Esophagus mucosa (tissue), 1 donor: ENCODE measurements around the gene RNF208. TPM values are rescaled to one million over a fixed set of nuclear protein-coding genes. Genes with fewer than 3 reads are reported as not detected.
A peak's percentile ranks its signal among the peaks of the same experiment; 100 is the strongest.

ENCODE experiments used
- ATAC-seq: fragments of 200-7000 bp; cut with Tn5 transposase; one replicate; pipeline ENCODE4 v1.9.1; 2020
- total RNA-seq: library from RNA; stranded (reverse); gene quantifications from one replicate; pipeline ENCODE4 v1.2.4, GENCODE V29; 2023
- donor health status: DM: yes; HTN: yes; CAD: no.

Gene RNF208
- total RNA-seq, 1 donor from 2014 or later, result 11.2 TPM

DNA sequence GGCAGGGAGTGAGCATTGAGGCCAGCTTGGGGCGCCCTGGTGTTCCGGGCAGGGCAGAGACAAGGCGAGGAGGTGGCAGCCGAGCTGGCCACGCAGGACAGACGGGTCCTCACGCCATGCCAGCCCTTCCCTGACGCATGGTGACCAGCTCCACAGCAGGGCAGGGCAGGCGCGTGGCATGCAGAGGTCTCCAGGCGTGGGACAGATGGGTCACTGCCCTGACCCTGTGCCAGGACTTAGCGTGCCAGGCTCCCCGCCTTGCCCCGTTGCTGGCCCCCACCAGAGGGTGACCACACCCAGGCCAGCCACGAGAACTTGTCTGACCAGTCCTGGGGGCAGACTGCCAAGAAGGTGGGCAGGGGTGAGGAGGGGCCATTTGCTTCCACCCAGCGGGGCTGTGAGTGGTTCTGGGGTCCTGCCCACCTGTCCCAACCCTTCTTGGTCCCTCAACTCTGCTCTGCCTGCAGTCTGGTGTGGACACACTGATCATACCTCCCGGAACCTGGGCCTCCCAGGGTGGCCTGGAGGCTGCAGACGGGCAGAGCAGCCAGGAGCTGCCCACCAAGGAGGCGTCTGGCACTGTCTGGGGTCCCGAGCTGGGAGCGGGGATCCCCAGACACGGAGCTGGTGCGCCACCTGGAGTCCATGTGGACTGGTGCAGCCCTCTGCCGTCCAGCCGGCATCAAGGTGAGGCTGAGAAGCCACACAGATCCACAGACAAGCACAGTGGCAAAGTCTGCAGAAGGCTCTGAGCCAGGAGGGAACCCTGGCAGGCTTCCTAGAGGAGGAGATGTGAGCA is 5.2 kb upstream of the RNF208 start, which contains the start of gene RNF224:
Gene RNF224, plus strand, starts transcription at position 449 of the 799 bp plus-strand sequence. CDS start 834 bp downstream, outside the sequence.
- ATAC-seq, result peak; percentile 37

DNA sequence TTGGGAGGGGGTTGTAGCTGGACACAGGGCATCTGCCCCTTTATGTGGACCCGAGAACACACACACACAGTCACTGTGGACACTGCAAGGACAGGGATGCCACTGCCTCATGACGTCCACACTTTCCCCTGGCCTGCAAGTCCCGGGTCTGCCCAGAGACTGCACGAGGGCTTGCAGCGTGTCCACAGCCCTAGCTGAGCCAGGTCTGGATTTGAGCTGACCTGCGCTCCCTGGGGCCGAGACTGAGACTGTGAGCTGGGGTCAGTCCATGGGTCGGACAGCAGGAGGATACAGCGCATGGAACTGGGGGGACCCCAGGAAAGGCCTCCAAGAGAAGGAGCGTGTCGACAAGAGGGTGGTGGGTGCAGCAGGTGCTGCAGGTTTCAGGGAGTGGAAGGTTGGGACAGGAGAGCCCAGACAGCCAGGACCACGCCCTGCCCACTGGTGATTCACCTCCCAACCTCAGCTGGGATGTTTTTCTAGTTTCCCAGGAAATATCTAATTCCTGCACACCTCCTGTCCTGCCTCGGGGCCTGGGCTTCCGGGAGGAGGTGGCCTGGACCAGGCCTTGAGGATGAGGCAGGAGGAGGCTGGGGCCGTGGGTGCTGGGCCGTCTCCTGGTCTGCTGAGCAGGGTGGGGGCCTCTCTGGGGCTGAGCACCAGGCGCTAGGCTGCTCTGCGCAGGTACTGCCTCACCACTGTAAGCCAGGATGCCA is 4.5 kb upstream of the RNF208 start:
- ATAC-seq, result peak; percentile 25

DNA sequence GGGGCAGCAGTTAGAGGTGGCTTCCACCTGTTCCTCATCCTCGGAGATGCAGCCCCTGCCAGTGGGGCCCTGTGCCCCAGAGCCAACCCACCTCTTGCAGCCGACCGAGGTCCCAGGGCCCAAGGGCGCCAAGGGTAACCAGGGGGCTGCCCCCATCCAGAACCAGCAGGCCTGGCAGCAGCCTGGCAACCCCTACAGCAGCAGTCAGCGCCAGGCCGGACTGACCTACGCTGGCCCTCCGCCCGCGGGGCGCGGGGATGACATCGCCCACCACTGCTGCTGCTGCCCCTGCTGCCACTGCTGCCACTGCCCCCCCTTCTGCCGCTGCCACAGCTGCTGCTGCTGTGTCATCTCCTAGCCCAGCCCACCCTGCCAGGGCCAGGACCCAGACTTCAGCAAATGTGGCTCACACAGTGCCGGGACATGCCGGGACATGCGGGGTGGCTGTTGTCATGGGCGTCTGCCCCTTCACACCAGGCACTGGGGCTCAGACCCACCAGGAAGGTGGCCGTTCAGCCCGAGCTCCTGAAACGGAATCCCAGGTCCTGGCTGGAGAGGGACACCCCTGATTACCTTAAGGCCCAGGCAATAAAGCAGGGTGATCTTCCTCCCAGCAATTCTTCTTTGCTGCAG is 3.8 kb upstream of the RNF208 start:
- ATAC-seq, result no peak

DNA sequence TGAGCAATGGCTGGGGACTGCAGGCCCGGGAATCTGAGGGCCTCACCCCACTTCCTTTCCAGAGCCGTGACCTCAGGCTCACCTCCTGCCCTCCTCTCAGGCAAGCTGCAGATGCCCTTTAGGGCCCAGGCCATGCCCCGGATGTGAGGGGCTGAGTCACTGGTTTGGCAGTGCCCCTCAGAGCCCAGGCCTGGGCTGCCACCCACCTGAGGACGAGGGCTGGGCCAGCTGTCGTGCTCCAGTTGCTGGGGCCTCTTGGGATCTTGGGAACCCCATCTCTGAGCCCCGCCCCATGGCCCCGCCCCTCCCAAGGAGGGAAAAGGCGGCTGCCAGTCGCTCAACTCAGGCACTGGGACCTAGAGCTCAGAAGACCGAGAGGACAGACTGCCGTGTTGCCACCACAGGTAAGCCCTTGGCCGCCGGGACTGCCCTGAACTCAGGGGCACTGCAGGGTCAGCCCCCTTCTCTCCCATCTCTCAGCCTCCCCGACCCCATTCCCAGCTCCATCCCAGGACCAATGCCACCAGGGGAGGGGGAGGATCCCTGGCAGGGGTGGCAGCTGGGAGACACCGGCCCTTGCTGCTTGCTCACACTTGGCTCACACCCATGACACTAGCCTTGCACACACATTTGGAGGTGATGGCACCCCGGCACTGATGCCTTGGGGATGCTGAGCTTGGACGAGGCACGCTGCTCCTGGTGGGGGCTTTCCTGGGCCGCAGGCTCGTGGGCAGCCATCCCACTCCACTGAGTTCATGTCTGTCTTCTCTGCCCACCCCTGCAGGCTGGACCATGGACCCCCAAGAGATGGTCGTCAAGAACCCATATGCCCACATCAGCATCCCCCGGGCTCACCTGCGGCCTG is 3.0 kb upstream of the RNF208 start, which contains the start of gene CYSRT1:
Gene CYSRT1, plus strand, starts transcription at position 345 of the 865 bp plus-strand sequence. Its CDS starts 448 bp downstream, at position 793.
- ATAC-seq, result peak; percentile 48

DNA sequence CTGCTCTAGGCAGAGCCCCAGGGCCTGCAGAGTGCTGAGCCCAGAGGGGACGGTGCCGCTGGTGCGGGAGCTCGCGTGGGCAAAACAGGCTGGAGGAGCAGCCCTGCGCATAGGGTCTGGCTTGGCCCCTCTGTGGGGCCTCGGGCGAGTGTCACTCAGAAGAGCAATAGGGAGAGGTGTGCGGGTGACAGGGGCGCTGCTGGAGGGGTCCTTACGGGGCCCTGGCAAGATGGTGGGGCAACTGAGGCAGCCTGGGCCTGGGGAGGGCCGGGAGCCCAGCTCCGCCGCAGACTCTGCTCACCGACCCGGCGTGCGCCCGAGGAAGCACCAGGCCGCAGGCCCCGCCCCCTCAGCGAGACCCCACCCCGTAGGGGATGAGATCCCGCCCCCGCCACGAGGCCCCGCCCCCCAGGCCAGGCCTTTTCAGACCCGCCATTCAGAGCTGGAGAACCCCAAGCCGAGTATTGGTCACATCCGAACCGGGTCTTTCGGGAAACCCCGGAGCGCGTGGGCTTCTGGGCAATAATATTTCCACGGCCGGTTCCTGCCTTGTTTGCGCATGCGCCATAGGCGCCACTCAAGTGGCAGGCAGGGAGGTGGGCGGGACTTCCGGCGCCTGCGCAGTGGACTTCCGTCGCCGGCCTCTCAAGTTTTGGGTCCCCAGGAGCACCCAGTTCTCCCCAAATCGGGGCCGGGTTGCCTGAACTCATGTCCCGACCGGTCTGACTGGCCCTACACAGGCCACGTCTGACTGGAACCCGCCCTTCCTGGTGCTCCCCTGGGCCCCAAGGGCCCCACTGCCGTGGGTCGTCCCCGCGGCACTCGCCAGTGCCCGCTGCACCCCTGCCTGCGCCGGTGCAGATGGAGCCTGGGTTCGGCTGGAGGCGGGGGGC is 1.3 kb upstream of the RNF208 start:
- ATAC-seq, result peak; percentile 67

DNA sequence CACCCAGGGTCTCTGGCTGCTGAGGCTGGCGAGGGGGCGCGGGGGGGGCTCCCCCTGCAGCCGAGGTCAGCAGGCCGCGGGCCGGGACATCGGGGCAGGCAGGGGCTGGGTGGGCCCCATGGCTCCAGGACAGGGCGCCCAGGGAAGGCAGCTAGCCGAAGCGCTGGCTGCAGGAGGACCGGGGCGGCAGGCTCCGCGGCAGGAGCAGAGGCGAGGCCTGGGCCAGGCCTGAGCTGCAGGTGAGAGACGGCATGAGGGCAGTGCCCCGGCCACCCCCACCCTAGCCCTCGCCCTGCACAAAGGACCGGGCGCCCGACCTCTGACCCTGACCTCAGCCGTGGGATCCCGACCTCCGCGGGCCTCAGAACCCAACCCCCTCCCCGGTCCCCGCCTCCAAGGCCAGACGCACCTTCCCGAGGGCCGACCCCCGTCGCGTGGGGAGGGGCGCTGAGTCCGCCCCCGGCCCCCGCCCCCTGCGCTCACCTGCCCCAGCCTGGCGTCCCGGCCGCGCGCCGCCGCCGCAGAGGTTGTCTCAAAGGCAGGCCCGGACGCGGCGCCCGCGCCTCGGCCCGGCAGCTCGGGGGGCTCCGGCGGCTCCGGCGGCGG is 431 bp downstream of the RNF208 start:
- no peak for ATAC-seq

DNA sequence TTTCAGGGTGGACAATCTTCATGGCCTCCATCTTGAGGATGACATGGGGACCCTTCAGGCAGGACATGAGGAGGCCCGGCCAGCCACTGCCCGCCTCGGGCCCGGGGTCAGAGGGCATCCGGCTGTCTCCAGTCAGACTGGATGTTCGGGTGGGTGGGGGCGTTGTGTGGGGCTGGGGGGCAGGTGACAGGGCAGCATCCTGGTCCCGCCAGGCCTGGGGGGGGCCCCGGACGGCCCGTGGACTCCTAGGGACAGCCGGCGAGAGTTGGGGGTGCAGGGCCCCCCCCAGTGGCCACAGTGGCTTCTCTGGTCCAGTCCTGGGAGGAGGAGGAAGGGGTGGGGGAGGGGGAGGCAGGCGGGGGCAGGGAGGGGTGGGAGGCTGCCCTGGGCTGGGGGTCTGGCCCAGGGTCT is 940 bp downstream of the RNF208 start:
- no peak for ATAC-seq

DNA sequence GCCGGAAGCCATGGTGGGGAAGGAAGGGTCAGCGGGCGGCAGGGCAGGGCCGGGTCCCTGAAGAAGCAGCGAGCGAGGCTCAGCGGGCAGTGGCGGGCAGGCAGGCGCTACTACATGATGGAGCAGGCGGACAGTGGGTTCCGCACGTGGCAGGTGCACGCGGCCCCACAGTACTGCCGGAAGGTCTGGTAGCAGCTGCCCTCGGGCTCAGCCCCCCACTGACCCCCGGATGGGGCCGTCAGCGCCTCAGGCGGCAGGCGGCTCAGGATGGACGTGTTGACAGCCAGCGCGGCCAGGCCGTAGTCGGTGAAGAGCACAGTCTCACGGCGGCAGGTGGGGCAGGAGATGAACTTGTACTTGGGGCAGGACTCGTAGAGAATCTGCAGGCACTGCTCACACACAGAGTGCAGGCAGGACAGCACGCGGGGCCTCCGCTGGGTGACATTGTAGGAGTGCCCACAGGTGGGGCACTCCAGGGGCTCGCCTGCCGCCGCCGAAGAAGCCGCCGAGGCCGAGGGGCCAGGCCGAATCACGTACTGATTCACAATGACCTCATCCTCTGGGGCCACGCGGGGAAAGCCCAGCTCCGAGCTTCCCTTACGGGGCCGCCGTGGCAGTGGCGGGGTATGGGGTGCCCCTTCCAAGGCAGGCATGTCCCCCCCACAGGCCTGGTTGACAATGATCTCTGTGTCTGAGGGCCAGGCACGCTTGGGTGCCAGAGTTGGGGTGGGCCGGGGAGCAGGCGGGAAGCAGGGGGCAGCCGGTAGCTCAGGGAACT is 1.5 kb downstream of the RNF208 start:
- ATAC-seq, result no peak

DNA sequence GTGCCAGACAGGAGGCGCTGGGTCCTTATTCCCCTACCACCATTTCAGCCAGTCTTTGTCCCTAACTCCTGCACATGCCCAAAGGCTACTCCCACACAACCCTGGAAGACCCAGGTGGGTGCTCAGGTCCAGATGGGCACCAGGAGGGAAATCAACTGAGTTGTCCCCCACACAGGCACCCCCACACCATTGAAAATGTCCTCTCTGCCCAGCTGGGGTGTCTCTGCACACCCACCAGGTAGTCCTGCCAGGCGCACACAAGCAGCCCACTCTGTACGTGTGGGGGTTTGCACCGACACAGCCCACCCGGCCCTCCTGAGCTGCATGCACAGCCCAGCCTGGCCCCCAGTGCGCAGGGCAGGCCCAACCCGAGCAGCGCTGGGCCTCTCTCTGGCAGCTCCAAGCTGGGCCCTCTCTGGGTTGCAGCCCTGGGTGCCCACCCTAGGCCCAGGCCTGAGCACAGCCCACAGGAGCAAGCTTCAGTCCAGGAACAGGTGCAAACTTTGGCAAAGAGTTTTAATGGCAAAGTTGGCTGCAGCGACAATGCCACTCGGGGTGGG is 2.2 kb downstream of the RNF208 start:
- ATAC-seq, result no peak

DNA sequence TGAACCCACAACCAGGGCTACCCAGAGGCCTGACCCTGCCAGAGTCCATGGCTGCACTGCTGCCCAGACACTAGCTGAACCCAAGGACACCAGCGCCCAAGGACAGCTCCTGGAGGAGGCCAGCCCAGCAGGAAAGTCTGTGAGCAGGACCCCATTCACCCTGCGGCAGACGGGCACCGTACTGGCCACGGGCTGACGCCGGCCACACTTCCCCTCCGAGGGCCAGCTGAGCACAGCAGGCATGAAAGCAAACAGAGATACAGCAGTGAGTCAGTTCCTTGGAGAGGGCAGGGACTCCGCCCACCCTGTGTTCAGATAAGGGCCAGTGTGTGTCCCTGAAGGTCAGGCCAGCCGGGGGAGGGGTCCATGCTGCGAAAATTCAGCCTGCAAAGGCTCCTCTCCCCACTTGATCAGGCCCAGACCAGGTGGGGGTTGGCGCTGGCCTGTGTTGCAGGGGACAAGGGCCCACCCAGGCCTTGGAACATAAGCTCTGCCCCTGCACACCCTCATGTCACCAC is 3.2 kb downstream of the RNF208 start:
- no peak for ATAC-seq

DNA sequence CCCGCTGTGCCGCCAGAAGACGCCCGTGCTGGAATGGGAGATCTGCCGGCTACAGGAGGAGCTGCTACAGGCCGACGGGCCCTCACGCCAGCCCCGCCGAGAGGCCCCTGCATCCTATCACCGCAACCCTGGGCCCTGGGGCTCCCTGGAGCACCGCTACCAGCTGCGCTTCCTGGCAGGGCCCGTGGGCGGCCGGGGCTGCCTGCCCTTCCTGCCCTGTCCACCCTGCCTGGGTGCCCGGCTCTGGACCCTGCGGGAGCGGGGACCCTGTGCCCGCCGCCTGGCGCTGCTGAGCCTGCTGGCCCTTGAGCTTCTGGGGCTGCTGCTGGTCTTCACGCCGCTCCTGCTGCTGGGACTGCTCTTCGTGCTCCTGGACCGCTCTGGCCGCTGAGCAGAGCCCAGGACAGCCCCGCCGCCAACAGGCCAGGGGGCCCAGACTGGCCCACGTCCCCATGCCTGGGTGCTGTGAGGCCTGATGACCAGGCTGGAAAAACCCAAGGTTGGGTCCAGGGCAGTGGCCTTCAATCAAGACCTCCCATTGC is 3.8 kb downstream of the RNF208 start:
- no peak for ATAC-seq

DNA sequence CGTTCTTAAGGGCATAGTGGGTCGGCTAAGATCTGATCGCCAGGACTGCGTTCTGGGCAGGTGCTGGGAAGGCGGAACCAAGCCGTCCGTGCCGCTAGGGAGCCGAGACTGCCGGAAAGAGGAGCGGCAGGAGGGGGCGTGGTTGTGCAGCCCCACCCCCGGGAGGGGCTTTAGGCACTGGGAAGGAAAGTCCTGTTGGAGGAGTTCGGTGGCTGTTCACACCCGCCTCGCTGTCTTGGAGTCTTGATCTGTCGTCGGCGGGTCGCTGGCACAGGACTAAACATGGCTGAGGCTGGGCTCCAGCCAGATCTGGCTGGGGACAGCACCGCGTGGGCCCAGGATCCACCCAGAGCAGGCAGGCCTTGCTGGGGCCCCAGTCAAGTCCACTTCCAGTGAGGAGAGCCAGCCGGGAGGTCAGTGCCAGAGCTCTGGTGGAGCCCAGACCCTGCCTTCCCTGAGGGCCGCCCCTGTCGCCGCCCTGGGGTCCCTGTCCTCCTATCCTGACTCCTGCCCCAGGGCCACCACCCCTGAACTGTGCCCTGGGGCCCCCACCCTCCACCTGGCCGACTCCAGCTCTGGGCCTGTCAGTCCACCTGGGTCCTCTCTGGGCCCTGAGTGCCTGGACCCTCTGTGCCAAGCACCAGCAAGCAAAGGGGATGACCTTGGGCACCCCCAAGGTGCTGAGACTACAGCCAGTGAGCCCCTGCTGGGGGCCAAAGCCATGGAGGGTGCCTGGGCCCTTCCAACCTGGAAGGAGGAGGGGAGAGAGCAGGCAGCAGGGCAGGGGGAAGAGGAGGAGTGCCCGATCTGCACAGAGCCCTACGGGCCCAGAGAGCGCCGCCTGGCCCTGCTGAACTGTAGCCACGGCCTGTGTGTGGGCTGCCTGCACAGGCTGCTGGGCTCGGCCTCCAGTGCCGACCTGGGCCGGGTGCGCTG is 4.5 kb downstream of the RNF208 start:
- ATAC-seq, result peak; percentile 79

DNA sequence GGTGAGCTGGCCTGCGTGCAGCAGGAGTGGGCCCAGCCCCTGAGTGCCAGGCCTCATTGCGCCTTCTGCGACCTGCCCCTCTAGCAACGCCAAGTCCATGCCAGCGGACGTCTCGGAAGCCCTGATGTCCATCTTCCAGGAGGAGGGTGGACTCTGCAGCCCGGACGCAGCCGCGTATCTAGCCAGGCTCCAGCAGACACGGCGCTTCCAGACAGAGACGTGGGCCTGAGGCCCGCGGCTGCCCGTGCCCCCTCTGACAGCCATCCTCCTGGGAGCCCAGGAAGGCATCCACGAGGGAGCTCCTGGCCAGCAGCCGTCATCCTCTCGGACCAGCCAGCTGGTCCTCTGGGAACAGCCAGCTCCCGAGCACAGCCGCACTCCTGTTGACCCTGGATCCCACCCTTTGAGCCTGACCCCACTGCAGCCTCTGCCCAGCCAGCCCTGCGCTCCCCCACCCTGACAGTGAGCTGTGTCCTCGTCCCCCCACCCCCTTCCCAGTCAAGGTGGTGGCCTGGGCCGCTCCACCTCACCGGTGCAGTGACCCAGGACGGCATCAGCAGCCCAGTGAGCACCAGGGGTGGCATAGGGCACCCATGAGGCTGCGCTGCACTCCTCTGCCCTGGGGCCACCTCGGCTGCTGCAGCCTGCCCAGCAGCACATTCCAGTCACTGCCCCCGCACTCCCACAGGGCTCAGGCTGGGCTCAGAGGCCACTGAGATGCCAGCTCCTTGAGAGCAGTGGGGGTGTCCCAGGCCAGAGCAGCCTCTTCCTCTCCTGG is 5.7 kb downstream of the RNF208 start:
- no peak for ATAC-seq

DNA sequence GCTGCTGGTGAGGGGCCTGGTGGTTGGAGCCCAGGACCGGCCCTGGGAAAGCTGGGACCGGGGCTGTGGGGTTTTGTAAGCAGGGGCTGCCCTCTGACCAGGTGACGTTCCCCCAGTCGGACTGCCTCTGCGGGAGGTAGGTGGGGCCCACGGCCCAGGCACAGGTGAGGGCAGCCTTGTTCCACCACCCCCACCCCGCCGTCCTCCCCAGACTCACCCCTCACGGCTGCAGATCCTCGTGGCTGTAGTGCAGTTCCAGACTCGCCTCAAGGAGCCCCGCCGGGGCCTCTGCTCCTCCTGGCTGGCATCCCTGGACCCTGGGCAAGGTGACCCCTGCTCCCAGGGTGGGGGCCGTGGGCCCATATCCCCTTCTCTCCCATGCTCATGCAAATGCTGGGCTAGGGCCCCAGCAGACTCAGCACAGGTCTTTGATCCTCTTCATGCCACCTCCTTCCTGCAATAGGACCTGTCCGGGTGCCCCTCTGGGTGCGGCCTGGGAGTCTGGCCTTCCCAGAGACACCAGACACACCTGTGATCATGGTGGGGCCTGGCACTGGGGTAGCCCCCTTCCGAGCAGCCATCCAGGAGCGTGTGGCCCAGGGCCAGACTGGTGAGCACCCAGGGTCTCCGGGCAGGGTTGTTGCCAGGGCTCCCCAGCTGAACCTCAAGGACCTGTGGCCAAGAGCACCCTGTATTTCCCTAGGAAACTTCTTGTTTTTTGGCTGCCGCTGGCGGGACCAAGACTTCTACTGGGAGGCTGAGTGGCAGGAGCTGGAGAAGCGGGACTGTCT is 6.6 kb downstream of the RNF208 start:
- ATAC-seq, result no peak

DNA sequence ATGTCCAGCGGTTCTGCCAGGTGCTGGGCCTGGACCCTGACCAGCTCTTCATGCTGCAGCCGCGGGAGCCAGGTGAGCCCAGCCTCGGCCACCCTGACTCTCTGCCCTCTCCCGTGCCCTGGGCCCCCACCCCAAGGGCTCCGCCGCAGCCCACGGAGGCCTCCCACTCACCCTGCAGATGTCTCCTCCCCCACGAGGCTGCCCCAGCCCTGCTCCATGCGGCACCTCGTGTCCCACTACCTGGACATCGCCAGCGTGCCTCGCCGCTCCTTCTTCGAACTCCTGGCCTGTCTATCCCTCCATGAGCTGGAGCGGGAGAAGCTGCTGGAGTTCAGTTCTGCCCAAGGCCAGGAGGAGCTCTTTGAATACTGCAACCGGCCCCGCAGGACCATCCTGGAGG is 7.4 kb downstream of the RNF208 start:
- no peak for ATAC-seq
